ENCODE results near the gene KRT83.

GRCh38 chr12:52360663-52361271, 39.6 kb upstream of the KRT83 start:
- no peak for TF ChIP-seq POLR2A (IDR thresholded peaks at IDR 0.05; ENCODE audit: low read depth, low read length)
- TF ChIP-seq TAF1 (IDR thresholded peaks at IDR 0.05; ENCODE audit: borderline replicate concordance, low read depth, low read length), result no peak
